ENCODE data around the gene ATP6V1A. TPM values are rescaled to one million over a fixed set of nuclear protein-coding genes. Genes with fewer than 3 reads are reported as not detected.
A peak's percentile ranks its signal among the peaks of the same experiment; 100 is the strongest.

ATP6V1A gene
- total and polyA plus RNA-seq, 4 experiments from 2014 or later, result 22.7 to 26.6 (median 25.1) TPM

GRCh38 chr3:113754494-113755159, 7.8 kb downstream of the ATP6V1A start:
- no peaks in the 10 kb centered on the region for H3K27me3 Mint-ChIP-seq
- no peak overlapping the region for H3K27ac Mint-ChIP-seq
- Histone ChIP-seq H3K27me3 (ENCODE audit: insufficient read depth, low read length) (no peaks in the 10 kb centered on the region), H3K27ac (ENCODE audit: low read depth, low read length) (no peak overlapping the region), H3K4me3 (ENCODE audit: low read length in 2 of 2) (no peak overlapping the region), H3K9me3 (ENCODE audit: control insufficient read depth in 1 of 2, low read length in 2 of 2) (no peaks in the 10 kb centered on the region), H3K4me1 (ENCODE audit: insufficient read depth, low read length) (peaks cover 5% of the 10 kb centered on the region), H3K36me3 (ENCODE audit: insufficient read depth, low read length) (no peaks in the 10 kb centered on the region)
- peaks cover 4 to 18% of the 10 kb centered on the region in 2 donors for H3K36me3 Mint-ChIP-seq
- ChIA-PET CTCF (ENCODE audit: partially characterized antibody) (no interaction called here), POLR2A (ENCODE audit: partially characterized antibody) (no interaction called here)
- peaks cover 3 to 11% (median 7%) of the 10 kb centered on the region in 4 donors for H3K4me1 Mint-ChIP-seq
- DNase-seq, result no peak
- peaks cover 0 to 8% (median 2%) of the 10 kb centered on the region in 8 donors for H3K9me3 Mint-ChIP-seq
- intact Hi-C loops (cut with micrococcal nuclease), result no loop called here
- H3K4me3 Mint-ChIP-seq, result no peak overlapping the region

GRCh38 chr3:113758389-113759024, 11.7 kb downstream of the ATP6V1A start:
- DNase-seq, result no peak
- H3K27ac ChIP-seq (ENCODE audit: low read depth, low read length), result no peak overlapping the region
- H3K27ac Mint-ChIP-seq, result no peak overlapping the region
- H3K36me3 Mint-ChIP-seq, result peaks cover 4 to 18% of the 10 kb centered on the region in 2 donors
- intact Hi-C loops (cut with micrococcal nuclease), result no loop called here
- peaks cover 0 to 8% (median 4%) of the 10 kb centered on the region in 4 donors for H3K4me1 Mint-ChIP-seq
- H3K27me3 Mint-ChIP-seq, result no peaks in the 10 kb centered on the region
- no peak overlapping the region for H3K4me3 Mint-ChIP-seq
- ChIA-PET POLR2A (ENCODE audit: partially characterized antibody) (interaction anchor here (1.4 kb wide), 1 partner anchor 12 kb away, joined by 7 read pairs; the partner anchor contains the start of genes ATP6V1A and NAA50), CTCF (ENCODE audit: partially characterized antibody) (no interaction called here)
- H3K4me1 ChIP-seq (ENCODE audit: insufficient read depth, low read length), result no peaks in the 10 kb centered on the region
- H3K9me3 Mint-ChIP-seq, result peaks cover 0 to 8% (median 2%) of the 10 kb centered on the region in 8 donors
- no peaks in the 10 kb centered on the region for H3K9me3 ChIP-seq (ENCODE audit: control insufficient read depth in 1 of 2, low read length in 2 of 2)
- H3K36me3 ChIP-seq (ENCODE audit: insufficient read depth, low read length), result no peaks in the 10 kb centered on the region
- no peak overlapping the region for H3K4me3 ChIP-seq (ENCODE audit: low read length in 2 of 2)
- no peaks in the 10 kb centered on the region for H3K27me3 ChIP-seq (ENCODE audit: insufficient read depth, low read length)

GRCh38 chr3:113764698-113765097, 17.9 kb downstream of the ATP6V1A start:
- Histone ChIP-seq H3K4me1 (ENCODE audit: insufficient read depth, low read length) (no peaks in the 10 kb centered on the region), H3K27ac (ENCODE audit: low read depth, low read length) (no peak overlapping the region), H3K4me3 (ENCODE audit: low read length in 2 of 2) (no peak overlapping the region), H3K36me3 (ENCODE audit: insufficient read depth, low read length) (no peaks in the 10 kb centered on the region), H3K27me3 (ENCODE audit: insufficient read depth, low read length) (no peaks in the 10 kb centered on the region), H3K9me3 (ENCODE audit: control insufficient read depth in 1 of 2, low read length in 2 of 2) (no peaks in the 10 kb centered on the region)
- H3K27ac Mint-ChIP-seq, result no peak overlapping the region
- H3K36me3 Mint-ChIP-seq, result peaks cover 3% of the 10 kb centered on the region in 2 donors
- ChIA-PET POLR2A (ENCODE audit: partially characterized antibody) (interaction anchor here (2.1 kb wide), 1 partner anchor 19 kb away, joined by 11 read pairs; the partner anchor contains the start of genes ATP6V1A and NAA50), CTCF (ENCODE audit: partially characterized antibody) (interaction anchor here (0.9 to 1.5 kb wide), 2 partner anchors 9 to 20 kb away, joined by 4 read pairs; no protein-coding TSS in a partner anchor)
- no peak overlapping the region for H3K4me3 Mint-ChIP-seq
- no peaks in the 10 kb centered on the region for H3K27me3 Mint-ChIP-seq
- no peak for DNase-seq
- intact Hi-C loops (cut with micrococcal nuclease), result no loop called here
- H3K9me3 Mint-ChIP-seq, result no peaks in the 10 kb centered on the region
- peaks cover 0 to 3% (median under 1%) of the 10 kb centered on the region in 4 donors for H3K4me1 Mint-ChIP-seq

DNA sequence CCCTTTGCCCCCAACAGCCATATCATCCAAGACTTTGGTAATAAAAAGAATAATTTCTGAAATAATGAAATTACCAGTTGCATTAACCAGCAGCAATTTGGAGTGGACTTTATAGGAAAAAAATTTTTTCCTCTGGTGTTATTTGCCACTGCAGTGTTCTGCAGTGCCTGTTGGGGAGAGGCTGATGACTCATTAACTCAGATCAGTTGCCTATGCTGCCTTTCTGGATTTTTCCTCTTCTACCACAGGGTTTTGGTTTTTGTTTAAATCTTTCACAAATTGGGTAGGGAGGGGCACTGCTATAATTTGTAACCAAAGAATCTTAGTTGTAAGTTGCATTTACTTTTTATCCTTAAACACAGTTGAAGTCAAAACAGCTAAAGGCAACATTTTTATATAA, 22.7 kb downstream of the ATP6V1A start:
- Mint-ChIP-seq H3K27ac (no peak overlapping the region), H3K36me3 (peaks cover 3% of the 10 kb centered on the region in 2 donors), H3K27me3 (no peaks in the 10 kb centered on the region), H3K9me3 (no peaks in the 10 kb centered on the region), H3K4me3 (no peak overlapping the region), H3K4me1 (peaks cover 5 to 13% (median 8%) of the 10 kb centered on the region in 4 donors)
- intact Hi-C loops (cut with micrococcal nuclease), result no loop called here
- Histone ChIP-seq H3K36me3 (ENCODE audit: insufficient read depth, low read length) (no peaks in the 10 kb centered on the region), H3K27me3 (ENCODE audit: insufficient read depth, low read length) (no peaks in the 10 kb centered on the region), H3K4me3 (ENCODE audit: low read length in 2 of 2) (no peak overlapping the region), H3K9me3 (ENCODE audit: control insufficient read depth in 1 of 2, low read length in 2 of 2) (no peaks in the 10 kb centered on the region), H3K4me1 (ENCODE audit: insufficient read depth, low read length) (no peaks in the 10 kb centered on the region), H3K27ac (ENCODE audit: low read depth, low read length) (no peak overlapping the region)
- DNase-seq, result no peak
- POLR2A ChIA-PET (ENCODE audit: partially characterized antibody), result no interaction called here
- CTCF ChIA-PET (ENCODE audit: partially characterized antibody), result no interaction called here

DNA sequence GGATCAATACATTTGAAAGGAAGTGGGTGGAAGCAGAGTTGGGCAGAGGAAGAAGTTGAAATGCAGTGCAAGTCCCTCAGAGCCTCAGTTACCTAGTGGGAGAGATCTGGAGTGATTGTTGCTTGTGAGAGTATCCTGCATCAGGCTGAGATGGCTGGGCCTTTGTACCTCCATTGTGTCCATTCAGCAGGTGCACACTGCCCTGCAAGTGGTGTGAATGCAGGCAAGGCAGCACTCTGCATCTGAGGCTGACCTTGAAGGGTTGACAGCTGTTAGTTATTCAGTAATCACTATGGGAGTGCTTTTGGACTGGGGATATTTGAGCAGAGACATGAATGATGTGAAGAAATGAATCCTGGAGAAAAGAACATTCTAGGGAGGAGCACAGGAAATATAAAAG, 25.2 kb downstream of the ATP6V1A start:
- H3K27ac Mint-ChIP-seq, result no peak overlapping the region

GRCh38 chr3:113773381-113773780, 26.5 kb downstream of the ATP6V1A start:
- Histone ChIP-seq H3K9me3 (ENCODE audit: control insufficient read depth in 1 of 2, low read length in 2 of 2) (no peaks in the 10 kb centered on the region), H3K27ac (ENCODE audit: low read depth, low read length) (no peak overlapping the region), H3K36me3 (ENCODE audit: insufficient read depth, low read length) (no peaks in the 10 kb centered on the region), H3K27me3 (ENCODE audit: insufficient read depth, low read length) (no peaks in the 10 kb centered on the region), H3K4me3 (ENCODE audit: low read length in 2 of 2) (no peak overlapping the region), H3K4me1 (ENCODE audit: insufficient read depth, low read length) (no peaks in the 10 kb centered on the region)
- Mint-ChIP-seq H3K27me3 (no peaks in the 10 kb centered on the region), H3K4me1 (peaks cover 12 to 23% (median 14%) of the 10 kb centered on the region in 4 donors), H3K9me3 (no peaks in the 10 kb centered on the region), H3K36me3 (peaks cover 1 to 8% of the 10 kb centered on the region in 2 donors), H3K4me3 (no peak overlapping the region), H3K27ac (peak overlapping the region in 1 of 7 donors; percentile 19)
- ChIA-PET POLR2A (ENCODE audit: partially characterized antibody) (no interaction called here), CTCF (ENCODE audit: partially characterized antibody) (interaction anchor here (1.0 to 1.1 kb wide), 2 partner anchors 9 to 37 kb away, joined by 4 read pairs; no protein-coding TSS in a partner anchor)
- intact Hi-C loops (cut with micrococcal nuclease), result no loop called here
- no peak for DNase-seq

More for the DNA sequence above, 25.2 kb downstream of the ATP6V1A start:
- H3K9me3 Mint-ChIP-seq, result no peaks in the 10 kb centered on the region
- peaks cover 11 to 17% (median 14%) of the 10 kb centered on the region in 4 donors for H3K4me1 Mint-ChIP-seq
- Histone ChIP-seq H3K9me3 (ENCODE audit: control insufficient read depth in 1 of 2, low read length in 2 of 2) (no peaks in the 10 kb centered on the region), H3K4me3 (ENCODE audit: low read length in 2 of 2) (no peak overlapping the region), H3K27ac (ENCODE audit: low read depth, low read length) (no peak overlapping the region), H3K27me3 (ENCODE audit: insufficient read depth, low read length) (no peaks in the 10 kb centered on the region), H3K4me1 (ENCODE audit: insufficient read depth, low read length) (no peaks in the 10 kb centered on the region), H3K36me3 (ENCODE audit: insufficient read depth, low read length) (no peaks in the 10 kb centered on the region)
- ChIA-PET CTCF (ENCODE audit: partially characterized antibody) (interaction anchor here (0.7 kb wide), 1 partner anchor 71 kb away, joined by 3 read pairs; no protein-coding TSS in a partner anchor), POLR2A (ENCODE audit: partially characterized antibody) (no interaction called here)
- peaks cover 1 to 3% of the 10 kb centered on the region in 2 donors for H3K36me3 Mint-ChIP-seq
- no peak for DNase-seq
- no peaks in the 10 kb centered on the region for H3K27me3 Mint-ChIP-seq
- no peak overlapping the region for H3K4me3 Mint-ChIP-seq
- intact Hi-C loops (cut with micrococcal nuclease), result no loop called here

- DNase-seq, result no peak
- no peaks in the 10 kb centered on the region for H3K27me3 Mint-ChIP-seq
- peaks cover 12 to 22% (median 16%) of the 10 kb centered on the region in 4 donors for H3K4me1 Mint-ChIP-seq
- no peak overlapping the region for H3K4me3 Mint-ChIP-seq
- H3K9me3 ChIP-seq (ENCODE audit: control insufficient read depth in 1 of 2, low read length in 2 of 2), result no peaks in the 10 kb centered on the region
- H3K27me3 ChIP-seq (ENCODE audit: insufficient read depth, low read length), result no peaks in the 10 kb centered on the region
- no peak overlapping the region for H3K4me3 ChIP-seq (ENCODE audit: low read length in 2 of 2)
- H3K4me1 ChIP-seq (ENCODE audit: insufficient read depth, low read length), result no peaks in the 10 kb centered on the region
- H3K36me3 Mint-ChIP-seq, result peaks cover 5 to 10% of the 10 kb centered on the region in 2 donors
- POLR2A ChIA-PET (ENCODE audit: partially characterized antibody), result no interaction called here
- peak overlapping the region in 1 of 7 donors; percentile 30 for H3K27ac Mint-ChIP-seq
- CTCF ChIA-PET (ENCODE audit: partially characterized antibody), result no interaction called here
- H3K36me3 ChIP-seq (ENCODE audit: insufficient read depth, low read length), result no peaks in the 10 kb centered on the region
- intact Hi-C loops (cut with micrococcal nuclease), result no loop called here
- no peaks in the 10 kb centered on the region for H3K9me3 Mint-ChIP-seq
- H3K27ac ChIP-seq (ENCODE audit: low read depth, low read length), result no peak overlapping the region
Observed at GRCh38 chr3:113775516-113775915, 28.7 kb downstream of the ATP6V1A start.
